ENCODE measurements around the gene RPTN.

Gene RPTN

DNA sequence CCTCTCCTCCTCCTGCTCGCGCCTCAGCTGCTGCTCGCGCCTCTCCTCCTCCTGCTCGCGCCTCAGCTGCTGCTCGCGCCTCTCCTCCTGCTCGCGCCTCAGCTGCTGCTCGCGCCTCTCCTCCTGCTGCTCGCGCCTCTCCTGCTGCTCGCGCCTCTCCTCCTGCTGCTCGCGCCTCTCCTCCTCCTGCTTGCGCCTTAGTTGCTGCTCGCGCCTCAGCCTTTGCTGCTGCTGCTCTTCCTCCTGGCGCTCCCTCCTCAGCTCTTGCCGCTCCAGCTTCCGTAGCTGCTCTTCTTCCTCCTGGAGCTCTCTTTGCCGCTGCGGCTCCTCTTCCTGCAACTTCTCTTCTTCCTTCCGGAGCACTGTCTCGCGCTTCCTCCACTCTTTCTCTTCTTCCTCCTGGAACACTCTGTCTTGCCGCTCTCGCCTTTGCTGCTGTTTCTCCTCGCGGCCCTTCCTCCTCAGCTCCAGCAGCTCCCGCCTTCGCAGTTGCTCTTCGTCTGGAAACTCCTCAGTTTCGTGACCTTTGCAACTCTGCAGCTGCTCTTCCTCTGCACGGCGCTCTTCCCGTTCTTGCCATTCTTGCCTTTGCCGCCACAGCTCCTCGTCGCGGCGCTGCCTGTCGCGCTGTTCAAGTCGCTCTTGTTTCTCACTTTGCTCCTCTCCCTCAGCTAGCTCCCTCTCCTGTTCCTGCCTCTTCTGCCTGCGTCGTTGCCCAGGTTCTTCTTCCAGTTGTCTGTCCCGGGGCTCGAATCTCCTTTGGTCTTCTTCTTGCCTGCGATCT is 46.7 kb downstream of the RPTN start:
- no peaks in the 10 kb centered on the region for H3F3A ChIP-seq (ENCODE audit: low read depth)
- H2AFZ ChIP-seq (ENCODE audit: low read length): no peak overlapping the region
- H3K36me3 ChIP-seq (ENCODE audit: insufficient read depth, low read length): no peaks in the 10 kb centered on the region
- H3K9ac ChIP-seq (ENCODE audit: low read depth, low read length, poor library complexity, severe bottlenecking): no peak overlapping the region
- TF ChIP-seq, protein P1, sequence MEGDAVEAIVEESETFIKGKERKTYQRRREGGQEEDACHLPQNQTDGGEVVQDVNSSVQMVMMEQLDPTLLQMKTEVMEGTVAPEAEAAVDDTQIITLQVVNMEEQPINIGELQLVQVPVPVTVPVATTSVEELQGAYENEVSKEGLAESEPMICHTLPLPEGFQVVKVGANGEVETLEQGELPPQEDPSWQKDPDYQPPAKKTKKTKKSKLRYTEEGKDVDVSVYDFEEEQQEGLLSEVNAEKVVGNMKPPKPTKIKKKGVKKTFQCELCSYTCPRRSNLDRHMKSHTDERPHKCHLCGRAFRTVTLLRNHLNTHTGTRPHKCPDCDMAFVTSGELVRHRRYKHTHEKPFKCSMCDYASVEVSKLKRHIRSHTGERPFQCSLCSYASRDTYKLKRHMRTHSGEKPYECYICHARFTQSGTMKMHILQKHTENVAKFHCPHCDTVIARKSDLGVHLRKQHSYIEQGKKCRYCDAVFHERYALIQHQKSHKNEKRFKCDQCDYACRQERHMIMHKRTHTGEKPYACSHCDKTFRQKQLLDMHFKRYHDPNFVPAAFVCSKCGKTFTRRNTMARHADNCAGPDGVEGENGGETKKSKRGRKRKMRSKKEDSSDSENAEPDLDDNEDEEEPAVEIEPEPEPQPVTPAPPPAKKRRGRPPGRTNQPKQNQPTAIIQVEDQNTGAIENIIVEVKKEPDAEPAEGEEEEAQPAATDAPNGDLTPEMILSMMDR (conservative IDR thresholded peaks at IDR 0.05; ENCODE audit: low read length): no peak
- H4K20me1 ChIP-seq (ENCODE audit: insufficient read depth, low read length, poor library complexity, severe bottlenecking): no peaks in the 10 kb centered on the region
- no peaks in the 10 kb centered on the region for H3K9me2 ChIP-seq (replicated peaks; ENCODE audit: low read depth, low read length)
- H3K27me3 ChIP-seq (ENCODE audit: insufficient read depth, low read length, poor library complexity, severe bottlenecking): peaks cover 5% of the 10 kb centered on the region
- H3K79me2 ChIP-seq (ENCODE audit: insufficient read depth, low read length): no peaks in the 10 kb centered on the region
- H3K4me1 ChIP-seq (ENCODE audit: insufficient read depth, low read length, poor library complexity, severe bottlenecking): no peaks in the 10 kb centered on the region
- no peaks in the 10 kb centered on the region for H3K9me3 ChIP-seq (ENCODE audit: insufficient read depth, low read depth, low read length)
- no peak overlapping the region for H3K4me3 ChIP-seq (ENCODE audit: low read length, poor library complexity, severe bottlenecking)
- no peak overlapping the region for H3K4me2 ChIP-seq (ENCODE audit: low read depth, low read length, poor library complexity, severe bottlenecking)

DNA sequence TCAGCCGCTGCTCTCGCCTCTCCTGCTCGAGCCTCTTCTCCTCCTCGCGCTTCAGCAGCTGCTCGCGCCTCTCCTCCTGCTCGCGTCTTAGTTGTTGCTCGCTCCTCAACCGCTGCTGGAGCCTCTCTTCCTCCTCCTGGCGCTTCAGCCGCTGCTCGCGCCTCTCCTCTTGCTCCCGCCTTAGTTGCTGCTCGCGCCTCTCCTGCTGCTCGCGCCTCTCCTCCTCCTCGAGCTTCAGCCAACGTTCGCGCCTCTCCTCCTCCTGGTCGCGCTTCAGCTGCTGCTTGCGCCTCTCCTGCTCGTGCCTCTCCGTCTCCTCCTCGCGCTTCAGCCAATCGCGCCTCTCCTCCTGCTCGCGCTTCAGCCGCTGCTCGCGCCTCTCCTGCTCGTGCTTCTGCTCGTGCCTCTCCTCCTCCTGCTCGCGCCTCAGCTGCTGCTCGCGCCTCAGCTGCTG is 47.5 kb downstream of the RPTN start:
- Histone ChIP-seq H3F3A (ENCODE audit: low read depth) (no peaks in the 10 kb centered on the region), H3K9me2 (replicated peaks; ENCODE audit: low read depth, low read length) (no peaks in the 10 kb centered on the region), H3K9me3 (ENCODE audit: insufficient read depth, low read depth, low read length) (no peaks in the 10 kb centered on the region), H2AFZ (ENCODE audit: low read length) (no peak overlapping the region), H3K79me2 (ENCODE audit: insufficient read depth, low read length) (no peaks in the 10 kb centered on the region), H3K4me2 (ENCODE audit: low read depth, low read length, poor library complexity, severe bottlenecking) (no peak overlapping the region), H3K27me3 (ENCODE audit: insufficient read depth, low read length, poor library complexity, severe bottlenecking) (peaks cover 5% of the 10 kb centered on the region), H3K9ac (ENCODE audit: low read depth, low read length, poor library complexity, severe bottlenecking) (no peak overlapping the region), H3K36me3 (ENCODE audit: insufficient read depth, low read length) (no peaks in the 10 kb centered on the region), H4K20me1 (ENCODE audit: insufficient read depth, low read length, poor library complexity, severe bottlenecking) (no peaks in the 10 kb centered on the region), H3K4me3 (ENCODE audit: low read length, poor library complexity, severe bottlenecking) (no peak overlapping the region), H3K4me1 (ENCODE audit: insufficient read depth, low read length, poor library complexity, severe bottlenecking) (peaks cover 3% of the 10 kb centered on the region)
- TF ChIP-seq, protein P1 (conservative IDR thresholded peaks at IDR 0.05; ENCODE audit: low read length): no peak
- no peak for TF ChIP-seq EZH2phosphoT487 (IDR thresholded peaks at IDR 0.05; ENCODE audit: borderline replicate concordance)

DNA sequence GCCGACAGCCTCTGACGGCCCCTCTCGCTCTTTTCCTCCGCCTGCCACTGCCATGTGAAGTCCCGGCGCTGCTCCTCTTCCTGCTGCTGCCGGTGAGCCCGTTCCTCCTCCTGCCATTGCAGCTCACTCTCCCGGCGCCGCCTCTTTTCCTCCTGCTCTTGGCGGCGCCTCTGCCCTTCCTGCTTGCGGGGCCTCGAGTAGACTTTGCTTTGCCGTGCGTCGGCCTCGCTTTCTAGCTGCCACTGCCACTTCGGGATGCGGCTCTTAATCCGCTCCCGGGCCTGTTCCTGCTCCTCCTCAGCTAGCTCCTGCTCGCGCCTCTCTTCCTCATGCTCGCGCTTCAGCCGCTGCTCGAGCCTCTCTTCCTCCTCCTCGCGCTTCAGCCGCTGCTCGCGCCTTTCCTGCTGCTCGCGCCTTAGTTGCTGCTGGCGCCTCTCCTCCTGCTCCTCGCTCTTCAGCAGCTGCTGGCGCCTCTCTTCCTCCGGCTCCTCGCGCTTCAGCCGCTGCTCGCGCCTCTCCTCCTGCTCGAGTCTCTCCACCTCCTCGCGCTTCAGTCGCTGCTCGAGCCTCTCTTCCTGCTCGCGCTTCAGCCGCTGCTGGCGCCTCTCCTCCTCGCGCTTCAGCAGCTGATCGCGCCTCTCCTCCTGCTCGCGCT is 48.0 kb downstream of the RPTN start:
- no peak overlapping the region for H3K9ac ChIP-seq (ENCODE audit: low read depth, low read length, poor library complexity, severe bottlenecking)
- no peaks in the 10 kb centered on the region for H3K9me2 ChIP-seq (replicated peaks; ENCODE audit: low read depth, low read length)
- H2AFZ ChIP-seq (ENCODE audit: low read length): no peak overlapping the region
- H4K20me1 ChIP-seq (ENCODE audit: insufficient read depth, low read length, poor library complexity, severe bottlenecking): no peaks in the 10 kb centered on the region
- no peaks in the 10 kb centered on the region for H3K36me3 ChIP-seq (ENCODE audit: insufficient read depth, low read length)
- H3K4me2 ChIP-seq (ENCODE audit: low read depth, low read length, poor library complexity, severe bottlenecking): no peak overlapping the region
- peaks cover 5% of the 10 kb centered on the region for H3K27me3 ChIP-seq (ENCODE audit: insufficient read depth, low read length, poor library complexity, severe bottlenecking)
- H3K4me3 ChIP-seq (ENCODE audit: low read length, poor library complexity, severe bottlenecking): no peak overlapping the region
- H3F3A ChIP-seq (ENCODE audit: low read depth): no peaks in the 10 kb centered on the region
- H3K4me1 ChIP-seq (ENCODE audit: insufficient read depth, low read length, poor library complexity, severe bottlenecking): peaks cover 6% of the 10 kb centered on the region
- H3K79me2 ChIP-seq (ENCODE audit: insufficient read depth, low read length): no peaks in the 10 kb centered on the region
- TF ChIP-seq, protein P1 (conservative IDR thresholded peaks at IDR 0.05; ENCODE audit: low read length): no peak
- no peak for TF ChIP-seq EZH2phosphoT487 (IDR thresholded peaks at IDR 0.05; ENCODE audit: borderline replicate concordance)
- H3K9me3 ChIP-seq (ENCODE audit: insufficient read depth, low read depth, low read length): no peaks in the 10 kb centered on the region
